Pancreas (tissue), 10 donors: ENCODE data around the gene SLC24A3. TPM values are rescaled to one million over a fixed set of nuclear protein-coding genes. Genes with fewer than 3 reads are reported as not detected.

Source experiments
- ATAC-seq, 4 donors: fragments of 200-7000 bp; cut with Tn5 transposase; one replicate each; pipeline versions ENCODE4 v1.8.0 to v1.9.1; 2020; ENCODE audit warnings: mild to moderate bottlenecking in 4 of 4, moderate library complexity in 4 of 4
- DNase-seq, 6 donors: peaks; one replicate each; pipeline ENCODE4 v3.0.0-alpha.2; 2020
- FAIRE-seq: peaks from 2 replicates; lab custom pipeline; 2012; peaks lifted over from hg19 to GRCh38; lab: Jason Lieb, UNC
- H3K27ac ChIP-seq, 4 donors: fragments of 200-600 bp; sonication (generic); 1 replicate in 3 of 4; 2 replicates in 1 of 4; pipeline versions ENCODE4 v1.5.0 to v1.8.0; 2020
- H3K27me3 ChIP-seq, 4 donors: fragments of 200-600 bp; one replicate each; pipeline ENCODE4 v1.8.0; 2021
- H3K36me3 ChIP-seq, 3 donors: fragments of 200-600 bp; sonication (generic) in 1 of 3; one replicate each; pipeline versions ENCODE4 v1.5.0 to v1.8.0; 2020 to 2021
- H3K4me1 ChIP-seq, 3 donors: fragments of 200-600 bp; one replicate each; pipeline ENCODE4 v1.8.0; 2021
- H3K4me3 ChIP-seq, 4 donors: fragments of 200-600 bp; sonication (generic) in 2 of 4; one replicate each; pipeline versions ENCODE4 v1.5.0 to v1.8.0; 2020 to 2021
- H3K9me3 ChIP-seq, 4 donors: fragments of 200-600 bp; one replicate each; pipeline ENCODE4 v1.8.0; 2021
- WGBS, 2 donors: extraction: QIAGEN DNeasy Blood & Tissue Kit; methylation state at CpG; one replicate each; pipeline ENCODE4 v1.1.7; 2013; 5-methylcytosine and 5-hydroxymethylcytosine counted together
- intact Hi-C, 3 donors: fragments of 100-400 bp; cut with DNase I; formaldehyde crosslinking; loops; one replicate each; pipeline versions ENCODE4 v1.11.1 to v1.14.2; 2022
- polyA plus RNA-seq, 2 donors: library from polyadenylated mRNA; stranded (reverse); fragments of 200-250 nt; gene quantifications; one replicate each; pipeline ENCODE4 v1.2.3, GENCODE V29; 2013
- total RNA-seq, 6 donors: library from RNA; stranded (reverse); fragmentation: NEBNext Ultra II Directional in 4 of 6; extraction: Animal tissue kit (Norgen Biotek cat#: 25700) in 4 of 6; gene quantifications; one replicate each; pipeline versions ENCODE4 v1.2.1 to v1.2.4, GENCODE V29; 2021 to 2023
- TF ChIP-seq, protein P1 (sequence below), 4 donors: fragments of 200-600 bp; sonication (generic) in 3 of 4; IDR thresholded peaks; one replicate each; pipeline versions ENCODE4 v1.5.0 to v1.8.0; 2021; ENCODE audit warnings: antibody characterized with exemption in 4 of 4
- donor health status: healthy with polysubstance abuse.
- donor health status: DM: no; HTN: no; CAD: no; lungs with moderate emphysema.
- donor health status: DM: no; HTN: no; CAD: no.
- donor health status: control.
- donor health status: control.
- donor health status: Bipolar disorder and iron deficiency.
- donor health status: DM: yes; HTN: yes; CAD: no.
- donor health status: DM: no; HTN: no; CAD: no.
- donor health status: DM: no; HTN: no; CAD: no.
- donor health status: DM: yes; HTN: yes; CAD: no.

Gene SLC24A3
- total and polyA plus RNA-seq, 8 donors, result 0.28 to 0.87 (median 0.49) TPM

DNA sequence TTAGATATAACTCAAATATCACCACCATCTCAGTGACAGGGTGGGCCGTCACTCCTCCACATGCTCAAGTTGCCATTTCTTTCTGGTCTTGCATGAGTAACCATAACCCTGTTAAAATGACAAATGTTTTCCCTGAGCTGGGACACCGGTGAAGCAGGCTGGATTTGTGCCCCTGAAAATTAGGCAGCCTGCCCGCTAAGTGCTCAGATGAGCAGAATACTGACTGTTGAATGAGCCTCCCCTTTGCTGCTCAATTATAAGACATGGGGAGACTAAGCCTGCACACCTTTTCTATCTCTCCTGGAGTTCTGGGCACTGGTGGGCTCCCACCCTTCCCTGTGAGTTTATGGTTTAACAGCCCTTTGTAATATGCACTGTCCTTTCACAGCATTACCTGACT, 161.8 kb downstream of the SLC24A3 start:
- Histone ChIP-seq H3K9me3 (no peaks in the 10 kb centered on the region), H3K4me1 (no peaks in the 10 kb centered on the region), H3K36me3 (no peaks in the 10 kb centered on the region), H3K27me3 (peaks cover 0 to 3% (median 0%) of the 10 kb centered on the region in 4 donors), H3K4me3 (no peak overlapping the region), H3K27ac (no peak overlapping the region)
- TF ChIP-seq, protein P1, sequence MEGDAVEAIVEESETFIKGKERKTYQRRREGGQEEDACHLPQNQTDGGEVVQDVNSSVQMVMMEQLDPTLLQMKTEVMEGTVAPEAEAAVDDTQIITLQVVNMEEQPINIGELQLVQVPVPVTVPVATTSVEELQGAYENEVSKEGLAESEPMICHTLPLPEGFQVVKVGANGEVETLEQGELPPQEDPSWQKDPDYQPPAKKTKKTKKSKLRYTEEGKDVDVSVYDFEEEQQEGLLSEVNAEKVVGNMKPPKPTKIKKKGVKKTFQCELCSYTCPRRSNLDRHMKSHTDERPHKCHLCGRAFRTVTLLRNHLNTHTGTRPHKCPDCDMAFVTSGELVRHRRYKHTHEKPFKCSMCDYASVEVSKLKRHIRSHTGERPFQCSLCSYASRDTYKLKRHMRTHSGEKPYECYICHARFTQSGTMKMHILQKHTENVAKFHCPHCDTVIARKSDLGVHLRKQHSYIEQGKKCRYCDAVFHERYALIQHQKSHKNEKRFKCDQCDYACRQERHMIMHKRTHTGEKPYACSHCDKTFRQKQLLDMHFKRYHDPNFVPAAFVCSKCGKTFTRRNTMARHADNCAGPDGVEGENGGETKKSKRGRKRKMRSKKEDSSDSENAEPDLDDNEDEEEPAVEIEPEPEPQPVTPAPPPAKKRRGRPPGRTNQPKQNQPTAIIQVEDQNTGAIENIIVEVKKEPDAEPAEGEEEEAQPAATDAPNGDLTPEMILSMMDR (IDR thresholded peaks at IDR 0.05), result no peak
- FAIRE-seq (no peak), ATAC-seq (no peak), DNase-seq (no peak)
- intact Hi-C loops, result no loop called here
- WGBS, 2 donors, result 75 to 89% methylated on average over 3 of the region's 3 CpGs

DNA sequence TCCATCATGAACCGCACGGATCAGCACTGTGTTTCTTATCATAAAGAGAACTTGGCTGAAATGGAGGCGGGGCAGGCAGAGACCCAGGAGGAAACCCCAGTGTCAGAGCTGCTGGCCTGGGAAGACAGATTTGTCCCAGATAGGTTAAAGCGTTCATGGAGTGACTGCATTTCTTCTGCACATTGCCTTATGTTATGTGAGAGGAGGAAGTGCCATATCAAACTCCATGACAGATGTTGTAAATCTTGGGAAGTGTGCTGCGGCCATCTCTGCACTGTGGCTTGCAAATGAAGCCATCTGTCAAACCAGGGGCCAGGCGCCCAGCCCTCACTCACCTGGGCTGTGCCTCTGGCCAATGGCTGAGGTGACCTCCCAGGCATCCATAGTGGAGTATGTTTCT, 163.0 kb downstream of the SLC24A3 start:
- WGBS, 2 donors, result 46 to 51% methylated on average over 6 of the region's 6 CpGs
- H3K4me1 ChIP-seq, result no peaks in the 10 kb centered on the region
- TF ChIP-seq, protein P1 (IDR thresholded peaks at IDR 0.05), result no peak
- no peak overlapping the region for H3K27ac ChIP-seq
- intact Hi-C loops, result no loop called here
- FAIRE-seq (no peak), DNase-seq (no peak), ATAC-seq (no peak)
- H3K36me3 ChIP-seq, result no peaks in the 10 kb centered on the region
- peaks cover 0 to 3% (median 0%) of the 10 kb centered on the region in 4 donors for H3K27me3 ChIP-seq
- no peak overlapping the region for H3K4me3 ChIP-seq
- H3K9me3 ChIP-seq, result no peaks in the 10 kb centered on the region

DNA sequence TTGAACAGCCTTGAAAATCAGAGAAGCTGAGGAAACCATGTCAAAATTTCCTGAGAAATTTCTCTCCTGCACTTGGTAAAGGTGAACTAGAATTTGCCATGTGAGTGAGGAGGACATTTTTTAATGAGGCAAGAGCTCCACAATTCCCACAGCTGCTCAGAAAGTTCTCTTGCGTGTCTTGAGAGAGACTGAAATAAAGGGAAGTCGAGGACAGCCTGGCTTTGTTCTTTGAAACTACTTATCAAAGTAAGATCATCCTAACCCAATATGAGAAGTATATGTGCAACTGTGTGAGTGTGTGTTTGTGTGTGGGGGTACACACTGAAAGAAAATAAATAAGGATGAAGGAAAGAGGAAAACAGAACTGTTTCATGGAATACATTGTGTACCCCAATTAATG, 163.4 kb downstream of the SLC24A3 start:
- DNase-seq, result no peak
- TF ChIP-seq, protein P1 (IDR thresholded peaks at IDR 0.05), result no peak
- H3K9me3 ChIP-seq, result no peaks in the 10 kb centered on the region
- ATAC-seq, result no peak
- H3K27ac ChIP-seq, result no peak overlapping the region
- H3K4me3 ChIP-seq, result no peak overlapping the region
- H3K36me3 ChIP-seq, result no peaks in the 10 kb centered on the region
- H3K4me1 ChIP-seq, result no peaks in the 10 kb centered on the region
- FAIRE-seq, result no peak
- 46 to 78% methylated on average over 2 of the region's 2 CpGs for WGBS, 2 donors
- peaks cover 0 to 3% (median 0%) of the 10 kb centered on the region in 4 donors for H3K27me3 ChIP-seq
- intact Hi-C loops, result no loop called here

DNA sequence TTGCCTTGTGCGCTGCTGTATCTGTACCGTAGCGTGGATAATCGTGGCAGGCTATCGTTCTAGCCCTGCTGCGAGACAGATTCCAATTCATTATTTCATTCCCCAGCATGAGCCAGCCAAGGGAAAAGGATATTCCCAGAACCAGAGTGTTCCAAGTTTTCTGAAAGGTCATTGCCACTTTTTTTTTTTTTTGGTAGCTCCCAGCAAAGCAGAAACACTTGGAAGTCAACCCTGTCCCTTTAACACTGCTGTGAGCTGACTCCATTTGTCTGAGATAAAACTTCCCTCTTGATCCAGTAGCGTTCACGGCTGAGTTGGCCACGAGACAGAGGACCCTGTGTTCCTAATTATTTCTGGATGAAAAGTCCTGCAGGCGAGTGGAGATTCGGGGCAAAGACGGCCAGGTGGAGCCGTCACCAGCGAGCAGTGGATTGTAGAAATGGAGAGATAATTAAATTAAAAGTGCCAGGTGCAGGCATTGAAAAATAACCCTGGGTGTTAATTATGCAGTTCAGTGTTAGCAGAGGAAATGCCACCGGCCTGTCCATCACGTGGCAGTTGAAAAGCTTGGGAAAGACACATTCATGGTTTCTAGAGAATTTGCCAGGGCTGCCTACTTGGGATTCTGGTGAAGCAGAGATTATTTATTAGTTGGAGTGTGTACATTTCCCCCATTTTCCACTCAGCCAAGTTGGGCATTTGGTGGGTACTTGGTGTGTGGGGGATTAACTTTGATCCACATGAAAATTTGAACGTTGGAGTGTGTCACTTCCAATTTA, 164.2 kb downstream of the SLC24A3 start:
- 57 to 62% methylated on average over 17 of the region's 17 CpGs for WGBS, 2 donors
- DNase-seq, result no peak
- no peaks in the 10 kb centered on the region for H3K4me1 ChIP-seq
- no peak for ATAC-seq
- H3K36me3 ChIP-seq, result no peaks in the 10 kb centered on the region
- intact Hi-C loops, result no loop called here
- TF ChIP-seq, protein P1 (IDR thresholded peaks at IDR 0.05), result no peak
- H3K4me3 ChIP-seq, result no peak overlapping the region
- peaks cover 0 to 3% (median 0%) of the 10 kb centered on the region in 4 donors for H3K27me3 ChIP-seq
- H3K9me3 ChIP-seq, result no peaks in the 10 kb centered on the region
- no peak for FAIRE-seq
- H3K27ac ChIP-seq, result no peak overlapping the region

DNA sequence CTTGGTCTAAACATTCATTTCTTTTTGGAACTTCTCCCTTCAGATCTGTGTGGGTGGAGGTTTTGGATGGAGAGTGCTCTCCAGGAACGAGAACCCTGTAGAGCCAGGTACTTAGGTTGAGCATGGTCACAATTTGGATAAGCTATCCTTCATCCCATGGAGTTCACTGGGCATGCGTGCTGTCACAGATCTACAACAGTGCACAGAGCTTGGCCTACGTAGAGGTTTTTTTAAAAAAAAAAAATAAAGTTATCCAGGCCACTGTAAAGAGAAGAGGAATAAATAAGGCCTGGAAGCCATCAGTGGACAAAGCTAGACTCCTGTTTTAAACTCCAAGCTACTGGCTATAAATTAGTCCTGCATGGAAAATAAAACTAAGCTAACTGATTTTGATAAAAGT, 165.6 kb downstream of the SLC24A3 start:
- intact Hi-C loops, result no loop called here
- Histone ChIP-seq H3K4me3 (no peak overlapping the region), H3K9me3 (no peaks in the 10 kb centered on the region), H3K36me3 (no peaks in the 10 kb centered on the region), H3K27ac (no peak overlapping the region), H3K27me3 (peaks cover 0 to 3% (median 0%) of the 10 kb centered on the region in 4 donors), H3K4me1 (no peaks in the 10 kb centered on the region)
- TF ChIP-seq, protein P1 (IDR thresholded peaks at IDR 0.05), result no peak
- FAIRE-seq, result no peak
- 63 to 72% methylated on average over 3 of the region's 3 CpGs for WGBS, 2 donors
- no peak for DNase-seq
- no peak for ATAC-seq
